H9 (cell line): ENCODE results near the gene PDC. TPM values are rescaled to one million over a fixed set of nuclear protein-coding genes. Genes with fewer than 3 reads are reported as not detected.

Experiments used
- DNase-seq: peaks from one replicate; pipeline ENCODE4 v3.0.0-alpha.2; 2017
- H2AFZ ChIP-seq: one replicate; pipeline ENCODE4 v1.6.1; 2013; ENCODE audit warnings: mild to moderate bottlenecking, low read length, control low read depth, moderate library complexity
- H2AK5ac ChIP-seq: 2 replicates; pipeline ENCODE4 v1.6.1; 2013; ENCODE audit warnings: low read length, control low read depth, mixed read lengths; ENCODE audit not compliant: insufficient read length
- H2BK120ac ChIP-seq: one replicate; pipeline ENCODE4 v1.6.1; 2013; ENCODE audit warnings: low read depth, mild to moderate bottlenecking, low read length, control low read depth, inconsistent platforms; ENCODE audit not compliant: poor library complexity, severe bottlenecking
- H2BK12ac ChIP-seq: 2 replicates; pipeline ENCODE4 v1.6.1; 2013; ENCODE audit warnings: low read length, control low read depth, mixed read lengths, low read depth; ENCODE audit not compliant: insufficient read length
- H2BK15ac ChIP-seq: 2 replicates; pipeline ENCODE4 v1.6.1; 2013; ENCODE audit warnings: low read depth, low read length, control low read depth
- H2BK20ac ChIP-seq: one replicate; pipeline ENCODE4 v1.6.1; 2013; ENCODE audit warnings: low read depth, mild to moderate bottlenecking, low read length, control low read depth, inconsistent platforms; ENCODE audit not compliant: poor library complexity, severe bottlenecking
- H2BK5ac ChIP-seq: 2 replicates; pipeline ENCODE4 v1.6.1; 2013; ENCODE audit warnings: low read length, control low read depth, mixed read lengths; ENCODE audit not compliant: insufficient read length
- H3K14ac ChIP-seq: 2 replicates; pipeline ENCODE4 v1.6.1; 2013; ENCODE audit warnings: low read length, control low read depth; ENCODE audit not compliant: insufficient read depth
- H3K18ac ChIP-seq: 2 replicates; pipeline ENCODE4 v1.6.1; 2013; ENCODE audit warnings: low read depth, mild to moderate bottlenecking, mixed read lengths, low read length, control low read depth; ENCODE audit not compliant: insufficient read length
- H3K23ac ChIP-seq: 2 replicates; pipeline ENCODE4 v1.6.1; 2013; ENCODE audit warnings: low read length, control low read depth, mixed read lengths, low read depth; ENCODE audit not compliant: insufficient read length
- H3K23me2 ChIP-seq: 2 replicates; pipeline ENCODE4 v1.6.1; 2013; ENCODE audit warnings: low read depth, mild to moderate bottlenecking, mixed read lengths, low read length, control low read depth; ENCODE audit not compliant: insufficient read length, poor library complexity, severe bottlenecking
- H3K27ac ChIP-seq: 2 replicates; pipeline ENCODE4 v1.5.1; 2013; ENCODE audit warnings: low read length, control low read depth, mixed read lengths, low read depth; ENCODE audit not compliant: insufficient read length
- H3K27me3 ChIP-seq: 2 replicates; pipeline ENCODE4 v1.6.1; 2013; ENCODE audit warnings: low read length, control low read depth, inconsistent platforms; ENCODE audit not compliant: insufficient read depth
- H3K4ac ChIP-seq: 2 replicates; pipeline ENCODE4 v1.6.1; 2013; ENCODE audit warnings: low read depth, mild to moderate bottlenecking, control low read depth, inconsistent platforms, low read length, moderate library complexity
- H3K4me1 ChIP-seq: 2 replicates; pipeline ENCODE4 v1.6.1; 2013; ENCODE audit warnings: low read length, control low read depth, inconsistent platforms; ENCODE audit not compliant: insufficient read depth
- H3K4me2 ChIP-seq: 2 replicates; pipeline ENCODE4 v1.6.1; 2013; ENCODE audit warnings: low read length, control low read depth, mixed read lengths; ENCODE audit not compliant: insufficient read length, insufficient read depth
- H3K56ac ChIP-seq: 2 replicates; pipeline ENCODE4 v1.6.1; 2013; ENCODE audit warnings: low read depth, mild to moderate bottlenecking, mixed read lengths, low read length, control low read depth; ENCODE audit not compliant: insufficient read length
- H3K79me1 ChIP-seq: 2 replicates; pipeline ENCODE4 v1.6.1; 2013; ENCODE audit warnings: low read depth, mild to moderate bottlenecking, moderate library complexity, low read length, control low read depth, inconsistent platforms; ENCODE audit not compliant: insufficient read depth, poor library complexity, severe bottlenecking
- H3K79me2 ChIP-seq: 2 replicates; pipeline ENCODE4 v1.6.1; 2013; ENCODE audit warnings: low read length, control low read depth, inconsistent platforms; ENCODE audit not compliant: insufficient read depth
- H3K9ac ChIP-seq: 2 replicates; pipeline ENCODE4 v1.6.1; 2013; ENCODE audit warnings: low read length, control low read depth, mixed read lengths; ENCODE audit not compliant: insufficient read length; ENCODE audit errors: extremely low read depth
- H3K9me3 ChIP-seq: one replicate; pipeline ENCODE4 v1.6.1; 2013; ENCODE audit warnings: low read depth, low read length, inconsistent platforms; ENCODE audit not compliant: control insufficient read depth
- H3T11ph ChIP-seq: one replicate; pipeline ENCODE4 v1.6.1; 2013; ENCODE audit warnings: mild to moderate bottlenecking, low read length, control low read depth, inconsistent platforms
- H4K20me1 ChIP-seq: one replicate; pipeline ENCODE4 v1.6.1; 2013; ENCODE audit not compliant: control insufficient read depth, insufficient read length, insufficient read depth
- H4K5ac ChIP-seq: 2 replicates; pipeline ENCODE4 v1.6.1; 2013; ENCODE audit warnings: low read depth, mild to moderate bottlenecking, mixed read lengths, low read length, control low read depth; ENCODE audit not compliant: insufficient read length
- H4K8ac ChIP-seq: replicated peaks from 2 replicates; pipeline ENCODE4 v1.6.1; 2013; ENCODE audit warnings: low read length, control low read depth, mixed read lengths, low read depth; ENCODE audit not compliant: insufficient read length
- H4K91ac ChIP-seq: 2 replicates; pipeline ENCODE4 v1.6.1; 2013; ENCODE audit warnings: low read depth, mild to moderate bottlenecking, moderate library complexity, mixed read lengths, low read length, control low read depth; ENCODE audit not compliant: insufficient read length
- H3K27ac Mint-ChIP-seq, 3 experiments: 2 replicates in 2 of 3; 3 replicates in 1 of 3; pipeline ENCODE4 v1.8.0; 2020 to 2021; ENCODE audit warnings: mixed read lengths in 3 of 3, mild to moderate bottlenecking in 1 of 3, moderate library complexity in 1 of 3
- H3K27me3 Mint-ChIP-seq: 2 replicates; pipeline ENCODE4 v1.8.0; 2021; ENCODE audit warnings: low read depth, mild to moderate bottlenecking, moderate library complexity, mixed read lengths
- H3K36me3 Mint-ChIP-seq, 3 experiments: 2 replicates in 2 of 3; 3 replicates in 1 of 3; pipeline ENCODE4 v1.8.0; 2020 to 2021; ENCODE audit warnings: low read depth in 3 of 3, mixed read lengths in 3 of 3; ENCODE audit not compliant: insufficient read depth in 1 of 3
- H3K4me1 Mint-ChIP-seq, 2 experiments: 2 replicates each; pipeline ENCODE4 v1.8.0; 2020; ENCODE audit warnings: mixed read lengths in 2 of 2
- H3K4me3 Mint-ChIP-seq, 2 experiments: 2 replicates in 1 of 2; 3 replicates in 1 of 2; pipeline ENCODE4 v1.8.0; 2020 to 2021; ENCODE audit warnings: mild to moderate bottlenecking in 2 of 2, mixed read lengths in 2 of 2, moderate library complexity in 1 of 2
- H3K9me3 Mint-ChIP-seq, 2 experiments: 2 replicates in 1 of 2; 3 replicates in 1 of 2; pipeline ENCODE4 v1.8.0; 2020; ENCODE audit warnings: mild to moderate bottlenecking in 2 of 2, mixed read lengths in 2 of 2, moderate library complexity in 1 of 2
- CTCF ChIP-seq: fragments of 200-600 bp; sonication (generic); conservative IDR thresholded peaks from 3 replicates; pipeline ENCODE4 v1.8.0; 2021; ENCODE audit warnings: antibody characterized with exemption, mild to moderate bottlenecking
- WGBS: extraction: QIAGEN DNeasy Blood & Tissue Kit; methylation state at CpG from one replicate; pipeline ENCODE4 v1.1.7; 2013; ENCODE audit warnings: missing lambda C conversion rate, low lambda C conversion rate, mixed read lengths; ENCODE audit not compliant: insufficient read length; ENCODE audit errors: extremely low coverage; 5-methylcytosine and 5-hydroxymethylcytosine counted together
- total RNA-seq: library from RNA; stranded (reverse); gene quantifications from 2 replicates; pipeline ENCODE4 v1.2.1, GENCODE V29; 2021

The PDC gene
- total RNA-seq, 1 experiment from 2014 or later: not detected

- no peak overlapping the region for H2AFZ ChIP-seq
- peak; percentile 94 for TF ChIP-seq CTCF
- no peak overlapping the region for H3K9ac ChIP-seq
These were observed 21.8 kb upstream of the PDC start for GRCh38 chr1:186482661-186483255.

More at GRCh38 chr1:186482661-186483255, 21.8 kb upstream of the PDC start:
- Histone ChIP-seq H3K23ac (no peak overlapping the region), H4K8ac (no peak overlapping the region), H3K4ac (no peak overlapping the region), H4K91ac (no peak overlapping the region), H4K20me1 (no peaks in the 10 kb centered on the region), H3K4me2 (no peak overlapping the region), H3T11ph (no peak overlapping the region), H2BK12ac (no peak overlapping the region), H3K79me1 (no peaks in the 10 kb centered on the region), H2BK5ac (no peak overlapping the region), H2AK5ac (no peak overlapping the region), H2BK120ac (no peak overlapping the region), H3K27me3 (no peaks in the 10 kb centered on the region), H3K27ac (no peak overlapping the region), H3K18ac (no peak overlapping the region), H2BK15ac (no peak overlapping the region), H3K79me2 (no peaks in the 10 kb centered on the region), H3K9me3 (no peaks in the 10 kb centered on the region), H3K4me1 (no peaks in the 10 kb centered on the region), H3K23me2 (no peaks in the 10 kb centered on the region), H3K14ac (no peak overlapping the region), H2BK20ac (no peak overlapping the region), H3K56ac (no peak overlapping the region), H4K5ac (no peak overlapping the region)
- peak; percentile 72 for DNase-seq
- Mint-ChIP-seq H3K9me3 (no peaks in the 10 kb centered on the region), H3K4me1 (no peaks in the 10 kb centered on the region), H3K27ac (no peak overlapping the region), H3K36me3 (no peaks in the 10 kb centered on the region), H3K27me3 (no peaks in the 10 kb centered on the region), H3K4me3 (no peak overlapping the region)
- no CpG with 5 or more reads among the region's 4 CpGs for WGBS
